ENCODE data around the gene SLC34A3. TPM values are rescaled to one million over a fixed set of nuclear protein-coding genes. Genes with fewer than 3 reads are reported as not detected.

Gene SLC34A3
- total RNA-seq, 1 donor = not detected

- peak overlapping the region; percentile 92 for H3K4me2 ChIP-seq (ENCODE audit: insufficient read depth, low read length)
- peak overlapping the region; percentile 72 for H2AFZ ChIP-seq (ENCODE audit: low read length)
- H3K4me3 ChIP-seq (ENCODE audit: insufficient read depth, low read length) = peak overlapping the region; percentile 82
- DNase-seq (ENCODE audit: insufficient read length, low spot score, missing footprints) = peak; percentile 98
- no peak for TF ChIP-seq CTCF (IDR thresholded peaks at IDR 0.05; ENCODE audit: extremely low read depth, low read depth, low read length)
- peaks cover 11% of the 10 kb centered on the region for H3K4me1 ChIP-seq (ENCODE audit: insufficient read depth, low read length)
- peaks cover 42% of the 10 kb centered on the region for H4K20me1 ChIP-seq (ENCODE audit: insufficient read depth, low read length)
- H3K27ac ChIP-seq (ENCODE audit: low read depth, low read length) = peak overlapping the region; percentile 82
- no peaks in the 10 kb centered on the region for H3K9me3 ChIP-seq (ENCODE audit: low read depth, low read length)
- H3K36me3 ChIP-seq (ENCODE audit: insufficient read depth, low read length) = peaks cover 20% of the 10 kb centered on the region
- H3K79me2 ChIP-seq (ENCODE audit: insufficient read depth, low read length) = peaks cover 43% of the 10 kb centered on the region
- no peaks in the 10 kb centered on the region for H3K27me3 ChIP-seq (ENCODE audit: insufficient read depth, low read length)
Observed at GRCh38 chr9:137240318-137240840, 9.7 kb downstream of the SLC34A3 start.

GRCh38 chr9:137240841-137241489 is 10.3 kb downstream of the SLC34A3 start, which contains the start of gene TUBB4B:
Gene TUBB4B (plus strand): TSS chr9:137241287. CDS start chr9:137241361, 74 bp downstream.
- Histone ChIP-seq H3K79me2 (ENCODE audit: insufficient read depth, low read length) (peaks cover 43% of the 10 kb centered on the region), H3K9me3 (ENCODE audit: low read depth, low read length) (no peaks in the 10 kb centered on the region), H3K27ac (ENCODE audit: low read depth, low read length) (peak within 1 kb of the TSS; percentile 82), H3K4me3 (ENCODE audit: insufficient read depth, low read length) (peak within 1 kb of the TSS; percentile 89), H3K36me3 (ENCODE audit: insufficient read depth, low read length) (peaks cover 20% of the 10 kb centered on the region), H4K20me1 (ENCODE audit: insufficient read depth, low read length) (peaks cover 40% of the 10 kb centered on the region), H2AFZ (ENCODE audit: low read length) (peak within 1 kb of the TSS; percentile 72), H3K4me2 (ENCODE audit: insufficient read depth, low read length) (peak within 1 kb of the TSS; percentile 92), H3K27me3 (ENCODE audit: insufficient read depth, low read length) (no peaks in the 10 kb centered on the region), H3K4me1 (ENCODE audit: insufficient read depth, low read length) (peaks cover 11% of the 10 kb centered on the region)
- DNase-seq (ENCODE audit: insufficient read length, low spot score, missing footprints) = peak; percentile 100
- TF ChIP-seq CTCF (IDR thresholded peaks at IDR 0.05; ENCODE audit: extremely low read depth, low read depth, low read length) = no peak

GRCh38 chr9:137241490-137242268 is 11.0 kb downstream of the SLC34A3 start:
- H3K4me2 ChIP-seq (ENCODE audit: insufficient read depth, low read length) = peak overlapping the region; percentile 88
- no peak for TF ChIP-seq CTCF (IDR thresholded peaks at IDR 0.05; ENCODE audit: extremely low read depth, low read depth, low read length)
- H2AFZ ChIP-seq (ENCODE audit: low read length) = no peak overlapping the region
- H3K27me3 ChIP-seq (ENCODE audit: insufficient read depth, low read length) = no peaks in the 10 kb centered on the region
- H3K79me2 ChIP-seq (ENCODE audit: insufficient read depth, low read length) = peaks cover 43% of the 10 kb centered on the region
- H4K20me1 ChIP-seq (ENCODE audit: insufficient read depth, low read length) = peaks cover 35% of the 10 kb centered on the region
- H3K36me3 ChIP-seq (ENCODE audit: insufficient read depth, low read length) = peaks cover 20% of the 10 kb centered on the region
- DNase-seq (ENCODE audit: insufficient read length, low spot score, missing footprints) = peak; percentile 99
- peak overlapping the region; percentile 34 for H3K27ac ChIP-seq (ENCODE audit: low read depth, low read length)
- H3K9me3 ChIP-seq (ENCODE audit: low read depth, low read length) = no peaks in the 10 kb centered on the region
- H3K4me1 ChIP-seq (ENCODE audit: insufficient read depth, low read length) = peaks cover 9% of the 10 kb centered on the region
- H3K4me3 ChIP-seq (ENCODE audit: insufficient read depth, low read length) = peak overlapping the region; percentile 89
